ENCODE measurements around the gene DTX3L.
A peak's percentile ranks its signal among the peaks of the same experiment; 100 is the strongest.
"Not testable (repeated sequence)": the region's sequence is repeated elsewhere in the genome, so short reads cannot be mapped to it uniquely, and the experiment has no call there.

Gene DTX3L

GRCh38 chr3:122555275-122556071, 8.7 kb upstream of the DTX3L start:
- TF ChIP-seq FOXP2 (optimal IDR thresholded peaks at IDR 0.05; ENCODE audit: control extremely low read depth, extremely low read length, insufficient read depth) (no peak), EZH2 (IDR thresholded peaks at IDR 0.05) (no peak), POLR2AphosphoS5 (IDR thresholded peaks at IDR 0.05; ENCODE audit: borderline replicate concordance, low read depth, low read length) (no peak)
- no peaks in the 10 kb centered on the region for H3K36me3 ChIP-seq (ENCODE audit: insufficient read depth, low read length)
- DNase-seq (ENCODE audit: low read depth, low spot score): peak; percentile 42

GRCh38 chr3:122557356-122557755, 6.8 kb upstream of the DTX3L start:
- Histone ChIP-seq H3K4me3 (no peak overlapping the region), H3K9ac (ENCODE audit: insufficient read length) (no peak overlapping the region), H3K27ac (no peak overlapping the region), H3K36me3 (ENCODE audit: insufficient read depth, low read length) (no peaks in the 10 kb centered on the region), H3K9me3 (ENCODE audit: low read depth, low read length) (no peaks in the 10 kb centered on the region)
- no peak for TF ChIP-seq POLR2AphosphoS5 (IDR thresholded peaks at IDR 0.05; ENCODE audit: borderline replicate concordance, low read depth, low read length)
- no peak for TF ChIP-seq FOXP2 (optimal IDR thresholded peaks at IDR 0.05; ENCODE audit: control extremely low read depth, extremely low read length, insufficient read depth)
- no peak for TF ChIP-seq EZH2 (IDR thresholded peaks at IDR 0.05)
- no peak for DNase-seq (ENCODE audit: low read depth, low spot score)

More at GRCh38 chr3:122555275-122556071, 8.7 kb upstream of the DTX3L start:
- H3K9ac ChIP-seq (ENCODE audit: insufficient read length): no peak overlapping the region
- H3K4me3 ChIP-seq: no peak overlapping the region
- no peaks in the 10 kb centered on the region for H3K9me3 ChIP-seq (ENCODE audit: low read depth, low read length)
- H3K27ac ChIP-seq: peak overlapping the region; percentile 48; the same call in 1 of the 2 replicates

- H3K9me3 ChIP-seq (ENCODE audit: low read depth, low read length): no peaks in the 10 kb centered on the region
- no peak for DNase-seq (ENCODE audit: low read depth, low spot score)
- no peak overlapping the region for H3K27ac ChIP-seq
- no peak for TF ChIP-seq FOXP2 (optimal IDR thresholded peaks at IDR 0.05; ENCODE audit: control extremely low read depth, extremely low read length, insufficient read depth)
- no peak overlapping the region for H3K9ac ChIP-seq (ENCODE audit: insufficient read length)
- H3K36me3 ChIP-seq (ENCODE audit: insufficient read depth, low read length): no peaks in the 10 kb centered on the region
- H3K4me3 ChIP-seq: no peak overlapping the region
Observed at GRCh38 chr3:122558605-122559004, 5.5 kb upstream of the DTX3L start.

- Histone ChIP-seq H3K27ac (0 out of 2 replicates have a peak overlapping the region, but pooled peaks have one; percentile 12), H3K9me3 (ENCODE audit: low read depth, low read length) (no peaks in the 10 kb centered on the region), H3K36me3 (ENCODE audit: insufficient read depth, low read length) (no peaks in the 10 kb centered on the region), H3K4me3 (no peak overlapping the region), H3K9ac (ENCODE audit: insufficient read length) (no peak overlapping the region)
- no peak for DNase-seq (ENCODE audit: low read depth, low spot score)
- TF ChIP-seq EZH2 (IDR thresholded peaks at IDR 0.05): no peak
- TF ChIP-seq FOXP2 (optimal IDR thresholded peaks at IDR 0.05; ENCODE audit: control extremely low read depth, extremely low read length, insufficient read depth): no peak
- no peak for TF ChIP-seq POLR2AphosphoS5 (IDR thresholded peaks at IDR 0.05; ENCODE audit: borderline replicate concordance, low read depth, low read length)
Observed at GRCh38 chr3:122559906-122560305, 4.2 kb upstream of the DTX3L start.

GRCh38 chr3:122560680-122561079, 3.5 kb upstream of the DTX3L start:
- Histone ChIP-seq H3K9ac (ENCODE audit: insufficient read length) (no peak overlapping the region), H3K4me3 (no peak overlapping the region), H3K9me3 (ENCODE audit: low read depth, low read length) (no peaks in the 10 kb centered on the region), H3K36me3 (ENCODE audit: insufficient read depth, low read length) (no peaks in the 10 kb centered on the region), H3K27ac (no peak overlapping the region)
- peak; percentile 39 for DNase-seq (ENCODE audit: low read depth, low spot score)
- TF ChIP-seq EZH2 (IDR thresholded peaks at IDR 0.05): no peak
- TF ChIP-seq POLR2AphosphoS5 (IDR thresholded peaks at IDR 0.05; ENCODE audit: borderline replicate concordance, low read depth, low read length): no peak
- no peak for TF ChIP-seq FOXP2 (optimal IDR thresholded peaks at IDR 0.05; ENCODE audit: control extremely low read depth, extremely low read length, insufficient read depth)

GRCh38 chr3:122562923-122563716, 1.0 kb upstream of the DTX3L start:
- Histone ChIP-seq H3K4me3 (peak overlapping the region; percentile 73), H3K9ac (ENCODE audit: insufficient read length) (no peak overlapping the region)
- DNase-seq (ENCODE audit: low read depth, low spot score): no peak

GRCh38 chr3:122563717-122564025, 467 bp upstream of the DTX3L start:
- TF ChIP-seq FOXP2 (optimal IDR thresholded peaks at IDR 0.05; ENCODE audit: control extremely low read depth, extremely low read length, insufficient read depth): no peak
- TF ChIP-seq EZH2 (IDR thresholded peaks at IDR 0.05): no peak
- no peak for TF ChIP-seq POLR2AphosphoS5 (IDR thresholded peaks at IDR 0.05; ENCODE audit: borderline replicate concordance, low read depth, low read length)
- H3K9me3 ChIP-seq (ENCODE audit: low read depth, low read length): no peaks in the 10 kb centered on the region
- no peak for DNase-seq (ENCODE audit: low read depth, low spot score)
- H3K36me3 ChIP-seq (ENCODE audit: insufficient read depth, low read length): no peaks in the 10 kb centered on the region
- peak overlapping the region; percentile 73 for H3K4me3 ChIP-seq
- H3K9ac ChIP-seq (ENCODE audit: insufficient read length): peak overlapping the region; percentile 59
- H3K27ac ChIP-seq: no peak overlapping the region

More at GRCh38 chr3:122562923-122563716, 1.0 kb upstream of the DTX3L start:
- Histone ChIP-seq H3K36me3 (ENCODE audit: insufficient read depth, low read length) (no peaks in the 10 kb centered on the region), H3K27ac (no peak overlapping the region), H3K9me3 (ENCODE audit: low read depth, low read length) (no peaks in the 10 kb centered on the region)
- TF ChIP-seq POLR2AphosphoS5 (IDR thresholded peaks at IDR 0.05; ENCODE audit: borderline replicate concordance, low read depth, low read length): no peak
- no peak for TF ChIP-seq EZH2 (IDR thresholded peaks at IDR 0.05)

GRCh38 chr3:122568131-122568530, 4.0 kb downstream of the DTX3L start:
- not testable (repeated sequence) for H3K27ac ChIP-seq; DNase-seq (ENCODE audit: low read depth, low spot score); H3K36me3 ChIP-seq (ENCODE audit: insufficient read depth, low read length); H3K9me3 ChIP-seq (ENCODE audit: low read depth, low read length); H3K9ac ChIP-seq (ENCODE audit: insufficient read length); H3K4me3 ChIP-seq

Data from SK-N-MC (cell line).